NT2/D1 (cell line): Measurements from ENCODE around the gene PLEKHD1.

Experiments used
- YY1 ChIP-seq: IDR thresholded peaks from 2 replicates; pipeline ENCODE4 v1.6.1; 2011; ENCODE audit not compliant: insufficient read length, insufficient read depth
- ZNF274 ChIP-seq: IDR thresholded peaks from 2 replicates; pipeline ENCODE4 v1.6.1; 2011; ENCODE audit warnings: mild to moderate bottlenecking, low read depth, low read length

DNA sequence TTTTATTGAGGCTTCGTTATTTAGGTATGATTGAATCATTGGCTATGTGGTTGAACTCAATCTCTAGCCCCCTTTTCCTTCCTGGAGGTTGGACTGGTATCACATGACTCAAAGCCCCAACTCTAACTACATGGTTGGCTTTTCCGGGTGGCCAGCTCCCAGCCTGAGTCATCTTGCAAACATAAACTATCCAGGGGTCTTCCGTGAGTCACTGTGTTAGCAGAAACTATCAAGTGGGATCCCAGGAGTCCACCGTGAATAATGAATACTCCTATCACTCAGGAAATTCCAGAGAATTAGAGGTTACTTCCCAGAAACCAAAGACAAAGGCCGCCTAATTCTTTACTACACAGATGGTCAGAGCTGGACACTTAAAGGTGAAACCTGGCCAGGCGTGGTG is 19.7 kb upstream of the PLEKHD1 start:
- TF ChIP-seq YY1 (no peak), ZNF274 (no peak)
